Stimulated activated CD8-positive, alpha-beta memory T cell treated with anti-CD3 and anti-CD28 coated beads, Interleukin-12 subunit alpha, Interleukin-12 subunit beta, amount 100 ng/mL, for 4 hours (primary cell): ENCODE results near the gene DGKI.
"Not testable (repeated sequence)": the region's sequence is repeated elsewhere in the genome, so short reads cannot be mapped to it uniquely, and the experiment has no call there.

Source experiments
- DNase-seq: peaks from one replicate; pipeline ENCODE4 v3.0.0-alpha.2; 2020; ENCODE audit warnings: low read depth

Gene DGKI

DNA sequence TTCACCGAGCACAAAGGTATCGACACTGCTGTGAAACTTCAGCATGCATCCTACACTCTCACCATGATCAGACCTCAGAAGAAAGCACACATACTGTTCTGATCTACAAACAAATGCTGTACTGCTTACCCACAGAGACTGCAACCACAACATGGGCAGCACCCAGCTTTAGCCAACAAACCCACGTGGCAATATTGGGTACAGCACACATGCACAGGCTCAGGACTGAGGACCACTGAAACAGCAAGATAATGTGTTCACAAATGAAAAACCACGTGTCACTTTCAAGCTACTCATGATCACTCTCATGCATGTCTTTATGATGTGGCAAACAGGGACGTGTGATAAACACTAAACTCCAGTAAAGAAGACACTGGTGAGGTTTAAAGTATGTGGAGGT, 383.9 kb downstream of the DGKI start:
- DNase-seq = no peak

DNA sequence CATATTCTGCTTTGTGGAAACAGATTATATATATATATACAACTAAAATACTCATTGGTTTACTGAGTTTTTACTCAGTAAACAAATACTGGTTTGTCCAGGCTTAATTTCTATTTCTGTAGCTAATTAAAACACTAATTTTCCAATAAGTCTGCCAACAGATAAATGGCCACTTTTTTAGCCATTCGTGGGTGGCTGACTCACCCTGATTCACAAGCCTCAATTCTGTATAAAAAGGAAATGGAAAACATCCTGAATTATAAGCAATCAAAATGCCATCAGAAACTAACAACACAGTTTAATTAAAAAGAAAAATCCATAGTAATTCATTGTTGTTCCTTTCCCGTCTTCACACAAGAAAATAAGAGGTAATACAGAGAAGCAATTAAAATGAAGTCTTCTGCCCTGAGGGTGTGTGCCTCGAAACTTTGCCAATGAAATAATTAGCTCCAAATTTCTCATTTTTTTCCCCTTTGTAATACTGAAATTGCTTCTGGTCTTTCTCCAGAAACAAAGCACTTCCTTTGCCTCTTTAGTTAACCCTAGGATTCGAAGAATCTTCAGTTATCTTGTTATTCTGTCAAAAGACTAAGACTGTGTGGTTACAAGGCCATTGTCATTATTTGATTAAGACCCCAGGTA, 384.6 kb downstream of the DGKI start:
- no peak for DNase-seq

DNA sequence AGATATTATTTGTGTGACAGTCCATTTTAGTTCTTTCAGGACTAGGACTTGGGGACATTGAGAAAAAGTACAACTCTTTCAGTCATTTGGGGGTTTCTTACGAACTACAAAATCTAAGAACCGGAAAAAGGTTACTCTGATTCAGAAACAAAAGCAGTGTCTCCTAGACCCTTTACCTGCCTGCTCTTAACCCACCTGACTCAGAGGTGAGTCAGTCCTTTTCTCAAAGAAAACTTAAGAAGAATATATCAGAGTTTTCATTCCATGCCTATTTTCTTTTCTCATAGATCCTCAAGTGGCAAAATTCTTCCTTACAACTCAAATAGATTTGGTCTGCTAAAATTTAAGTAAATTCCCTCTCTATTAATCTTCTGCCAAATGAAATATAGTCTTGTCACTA, 388.4 kb downstream of the DGKI start:
- DNase-seq = no peak

DNA sequence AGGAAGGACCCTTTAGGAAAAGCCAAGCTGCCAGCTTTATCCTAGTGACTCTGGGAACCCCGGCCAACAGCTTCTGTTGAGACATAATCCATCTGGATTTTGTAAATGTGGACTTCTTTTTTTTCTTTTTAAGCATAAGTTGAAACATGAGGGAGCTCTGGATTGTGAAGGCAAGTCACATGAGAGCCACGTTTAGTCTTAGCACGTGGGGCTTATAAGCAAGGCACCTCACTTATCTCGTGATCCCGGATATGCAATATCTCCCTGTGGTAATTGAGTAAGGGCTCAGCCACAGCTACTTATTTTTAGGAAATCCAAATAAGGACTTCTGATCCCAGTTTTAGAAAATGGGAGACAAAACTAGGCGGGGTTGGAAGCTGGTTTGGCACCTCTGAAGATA, 392.0 kb downstream of the DGKI start:
- no peak for DNase-seq

DNA sequence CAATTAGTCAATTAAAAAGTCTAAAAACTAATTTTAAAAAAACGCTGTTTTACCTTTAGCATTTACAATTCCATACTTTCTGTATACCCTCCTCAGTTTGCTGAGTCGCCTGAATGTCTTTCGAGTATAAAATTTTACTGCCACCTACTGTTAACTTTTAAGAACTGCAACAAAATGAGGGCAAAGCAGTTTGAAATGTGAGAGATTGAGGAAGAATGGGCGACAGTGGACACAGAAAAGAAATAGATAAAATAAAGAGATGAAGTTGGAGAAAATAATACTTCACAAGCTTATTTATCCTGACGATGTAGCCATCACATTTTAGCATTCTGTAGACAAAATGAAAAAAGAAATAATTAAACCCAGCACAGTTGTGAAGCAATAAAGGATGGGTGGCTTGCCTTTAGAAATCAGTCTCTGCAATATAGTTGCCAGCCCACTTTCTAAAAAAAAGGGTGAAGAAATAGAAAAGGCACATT, 392.5 kb downstream of the DGKI start:
- DNase-seq = no peak

DNA sequence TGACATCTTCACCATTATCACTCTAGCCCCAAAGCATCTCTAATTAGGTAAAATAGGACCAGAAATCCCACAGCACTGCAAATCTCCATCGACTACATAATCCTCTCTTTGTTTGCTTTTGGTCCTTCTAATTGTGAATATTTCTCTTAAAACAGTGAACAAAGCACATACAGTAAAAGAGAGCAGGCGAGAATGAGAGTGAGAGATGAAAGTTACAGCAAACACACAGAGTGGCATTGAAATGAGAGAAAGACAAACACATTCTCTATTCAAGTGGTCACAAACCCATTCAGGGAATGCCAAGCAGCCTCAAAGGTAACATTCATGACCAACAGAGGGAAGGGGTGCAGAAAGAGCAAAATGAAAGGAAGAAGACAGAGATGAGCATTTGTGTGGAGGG, 393.4 kb downstream of the DGKI start:
- no peak for DNase-seq

DNA sequence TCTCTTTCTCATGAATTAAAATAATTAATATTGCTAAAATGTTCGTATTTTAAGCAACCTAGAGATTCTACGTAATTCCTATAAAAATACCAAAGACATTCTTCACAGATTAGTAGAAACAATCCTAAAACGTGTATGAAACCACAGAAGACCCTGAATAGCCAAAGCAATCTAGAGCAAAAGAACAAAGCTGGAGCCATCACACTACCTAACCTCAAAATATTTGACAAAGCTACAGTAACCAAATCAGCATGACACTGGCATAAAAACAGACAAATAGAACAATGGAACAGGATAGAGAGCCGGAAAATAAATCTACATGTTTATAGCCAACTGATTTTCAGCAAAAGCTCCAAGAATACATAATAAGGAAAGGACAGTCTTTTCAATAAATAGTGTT, 397.8 kb downstream of the DGKI start:
- DNase-seq = no peak

DNA sequence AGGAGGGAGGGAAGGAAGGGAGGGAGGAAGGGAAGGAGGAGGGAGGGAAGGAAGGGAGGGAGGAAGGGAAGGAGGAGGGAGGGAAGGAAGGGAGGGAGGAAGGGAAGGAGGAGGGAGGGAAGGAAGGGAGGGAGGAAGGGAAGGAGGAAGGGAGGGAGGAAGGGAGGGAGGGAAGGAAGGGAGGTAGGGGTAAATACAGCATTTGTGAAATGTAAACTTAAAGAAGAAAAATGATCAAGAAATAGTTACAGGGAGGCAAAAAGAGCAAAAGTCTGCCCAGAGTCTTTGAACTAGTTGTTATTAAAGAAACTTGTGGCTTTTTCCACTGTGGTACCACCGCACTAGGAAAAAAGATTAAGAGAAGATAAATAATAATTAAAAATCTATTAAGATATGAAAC, 398.2 kb downstream of the DGKI start:
- DNase-seq = not testable (repeated sequence)

DNA sequence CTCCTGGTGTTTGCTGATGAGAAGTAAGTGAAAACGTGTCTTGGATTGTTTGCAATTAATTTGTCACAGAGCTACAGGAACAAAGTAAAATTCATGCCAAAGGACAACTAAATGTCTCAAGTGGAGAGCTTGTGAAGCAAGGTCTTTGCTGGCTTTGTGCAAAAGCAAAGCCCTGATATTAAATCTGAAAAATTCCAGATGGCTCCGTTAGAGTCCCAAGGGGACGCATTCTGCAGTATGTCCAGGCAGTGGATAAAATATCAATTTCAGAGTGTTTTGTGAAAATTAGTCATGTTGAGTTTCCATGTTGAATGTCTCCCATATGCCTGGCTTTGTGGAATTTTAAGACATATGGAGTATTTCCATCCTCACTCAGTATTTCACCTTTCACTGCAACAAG, 400.7 kb downstream of the DGKI start:
- no peak for DNase-seq

DNA sequence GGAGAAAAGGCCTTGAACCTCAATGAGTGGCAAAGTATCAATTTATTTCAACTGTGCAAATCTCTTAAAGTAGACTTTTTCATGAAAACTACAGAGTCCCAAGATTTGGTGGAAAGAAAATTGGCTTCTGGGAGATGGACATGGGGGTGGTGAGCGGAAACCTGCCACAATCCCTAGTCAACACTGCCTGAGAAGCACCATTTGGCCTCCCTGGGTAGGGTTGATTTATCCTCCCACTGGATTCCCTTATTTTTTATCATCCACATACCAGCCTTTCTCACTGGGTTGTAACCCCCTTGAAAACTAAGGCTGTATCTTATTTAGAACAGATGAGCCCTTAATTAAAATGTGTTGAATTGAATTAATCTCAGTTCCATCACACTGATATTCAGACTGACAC, 401.5 kb downstream of the DGKI start:
- no peak for DNase-seq

DNA sequence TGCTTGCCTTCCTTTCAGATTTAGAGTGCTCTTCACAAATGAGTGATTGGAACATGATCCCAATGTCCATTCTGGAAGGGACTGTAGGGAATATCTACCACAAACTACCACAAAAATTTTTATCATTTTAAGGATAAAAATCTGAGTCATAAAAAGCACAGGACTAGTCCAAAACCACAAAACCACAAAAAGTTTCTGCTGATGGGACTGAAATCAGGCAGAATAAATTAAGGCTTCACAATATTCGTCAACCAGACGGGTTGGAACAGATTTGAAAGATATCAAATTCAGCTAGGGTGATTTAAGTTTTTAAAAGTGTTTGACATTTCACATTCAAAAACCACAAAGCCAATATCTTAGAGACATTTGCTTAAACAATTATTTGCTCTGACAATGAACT, 403.2 kb downstream of the DGKI start:
- no peak for DNase-seq

DNA sequence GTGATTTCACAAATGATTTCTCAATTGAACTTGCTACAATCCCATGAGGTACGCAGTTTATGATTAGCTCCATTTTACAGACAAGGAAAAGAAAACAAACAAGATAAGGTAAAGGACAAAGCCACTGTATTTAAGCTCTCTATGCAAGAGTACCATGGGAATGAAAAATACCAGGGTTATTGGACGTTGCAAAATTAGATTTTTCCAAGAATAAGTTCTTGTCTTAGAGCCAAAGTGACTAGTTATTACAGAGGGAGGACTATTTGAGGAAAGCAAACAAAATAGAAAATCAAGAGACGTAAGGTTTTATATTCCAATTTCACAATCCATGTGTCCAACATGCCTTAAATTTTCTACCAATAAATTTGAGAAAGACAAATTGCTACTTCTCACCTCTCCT, 405.3 kb downstream of the DGKI start:
- no peak for DNase-seq

DNA sequence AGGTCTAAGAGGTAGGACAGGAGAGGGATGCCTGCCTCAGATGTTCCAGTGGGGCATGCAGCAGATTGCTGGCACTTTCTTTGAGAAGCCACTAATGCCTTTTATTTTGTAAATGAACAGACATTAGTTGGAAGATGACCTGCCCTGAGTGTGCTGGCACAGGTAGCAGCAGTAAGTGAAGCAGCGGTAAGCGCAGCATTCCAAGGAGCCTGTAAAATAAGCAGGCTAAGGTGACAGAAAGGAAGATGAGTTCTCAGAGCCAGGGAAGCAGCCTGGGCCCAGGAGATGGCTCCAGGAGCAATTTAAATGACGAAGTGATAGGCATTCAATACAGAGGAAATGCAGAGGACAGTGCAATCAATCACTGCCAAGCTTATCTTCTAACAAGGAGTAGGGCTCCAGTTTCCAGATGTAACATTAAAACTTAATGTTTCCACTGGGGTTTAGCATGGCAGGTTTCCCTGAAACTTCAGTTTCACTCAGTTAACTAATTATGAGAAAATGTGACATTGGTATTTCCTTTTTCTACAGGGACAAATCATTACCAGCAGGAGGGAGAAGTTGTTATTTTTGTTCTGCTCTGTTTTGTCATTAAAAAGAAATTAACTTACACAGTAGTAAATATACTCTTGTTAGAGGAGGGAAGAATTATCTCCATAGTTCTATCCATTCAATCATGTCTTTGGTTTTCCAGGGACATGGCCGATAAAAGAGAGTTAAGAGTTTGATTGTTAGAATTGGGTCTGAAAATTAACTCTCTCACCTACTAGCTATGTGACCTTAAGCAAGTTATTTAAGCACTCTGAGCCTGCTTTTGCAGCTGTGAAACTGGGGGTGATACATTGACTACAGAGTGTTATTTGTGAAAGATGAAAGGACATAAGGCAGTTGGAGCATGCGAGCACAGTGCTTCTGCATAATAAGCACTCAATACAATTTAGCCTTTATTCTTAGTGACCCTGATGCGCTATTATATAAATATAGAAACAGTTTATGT, 406.6 kb downstream of the DGKI start:
- no peak for DNase-seq

DNA sequence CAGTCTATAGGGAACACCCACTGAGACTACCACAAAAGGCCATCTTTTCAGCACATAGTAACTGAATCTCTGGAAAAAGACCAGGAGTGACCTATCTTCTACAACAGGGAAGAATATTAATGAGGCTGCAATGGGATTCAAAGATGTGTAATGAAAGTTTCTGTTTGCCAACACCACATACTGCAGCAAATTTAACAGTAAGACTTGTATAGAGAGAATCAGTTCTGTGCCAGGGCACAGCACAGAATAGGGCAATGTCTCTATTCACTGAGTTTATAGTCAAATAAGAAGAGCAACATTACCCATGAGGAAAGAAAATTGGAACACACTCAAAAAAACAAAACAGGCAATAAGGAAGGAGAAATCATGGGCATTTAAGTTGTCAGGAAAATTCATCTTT, 411.8 kb downstream of the DGKI start:
- no peak for DNase-seq

DNA sequence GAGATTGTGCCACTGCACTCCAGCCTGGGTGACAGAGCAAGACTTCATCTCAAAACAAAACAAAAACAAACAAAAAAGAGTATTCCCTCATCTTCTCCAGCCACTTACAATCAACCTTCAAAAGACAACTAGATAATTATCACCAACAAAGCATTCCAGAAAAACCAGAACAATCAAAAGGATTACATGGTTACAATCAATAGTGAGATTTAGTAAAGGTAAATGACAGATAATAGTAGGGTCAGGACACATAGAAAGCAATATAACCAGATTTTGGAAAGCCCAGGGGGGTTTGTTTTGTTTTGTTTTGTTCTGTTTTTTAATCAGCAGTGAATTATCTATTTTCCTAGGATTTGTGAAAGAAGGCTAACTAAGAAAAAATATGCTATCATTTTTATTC, 412.2 kb downstream of the DGKI start:
- no peak for DNase-seq

DNA sequence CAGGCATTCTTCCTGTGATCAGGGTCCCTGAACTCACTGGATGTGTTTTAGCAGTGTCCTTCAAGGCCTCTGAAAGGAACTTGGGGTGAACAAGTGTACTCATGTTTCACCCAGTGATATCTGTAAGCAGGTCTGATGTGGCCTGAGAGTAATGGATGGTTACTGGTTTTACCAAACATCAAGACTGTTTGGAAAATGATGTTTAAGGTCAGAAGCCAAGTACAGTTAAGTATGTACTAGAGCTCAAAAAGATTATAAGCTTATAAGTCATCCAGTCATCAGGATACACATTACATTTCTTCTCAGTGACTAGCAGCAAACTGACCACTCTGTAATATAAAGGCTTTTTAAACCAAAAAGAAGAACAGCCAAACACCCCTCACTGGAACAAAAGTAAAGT, 423.5 kb downstream of the DGKI start:
- DNase-seq = no peak

DNA sequence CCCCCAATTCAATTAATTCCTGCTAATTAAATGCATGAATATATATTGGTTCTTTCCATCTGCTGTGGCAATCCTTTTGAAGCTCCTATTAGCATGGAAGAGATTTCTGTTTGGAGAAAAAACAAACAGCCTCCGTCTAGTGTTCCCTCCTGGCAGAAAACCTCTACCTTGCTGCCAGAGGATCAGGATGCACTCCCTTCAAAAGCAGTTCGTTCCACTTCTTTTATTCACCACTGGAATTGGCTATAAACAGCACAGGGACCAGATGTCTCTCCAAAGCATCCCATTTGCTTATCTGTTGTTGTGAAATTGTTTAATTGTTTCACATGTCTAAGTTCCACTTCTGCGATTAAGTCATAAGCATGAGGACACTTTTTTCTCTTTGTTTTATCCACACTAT, 425.4 kb downstream of the DGKI start:
- DNase-seq = no peak

DNA sequence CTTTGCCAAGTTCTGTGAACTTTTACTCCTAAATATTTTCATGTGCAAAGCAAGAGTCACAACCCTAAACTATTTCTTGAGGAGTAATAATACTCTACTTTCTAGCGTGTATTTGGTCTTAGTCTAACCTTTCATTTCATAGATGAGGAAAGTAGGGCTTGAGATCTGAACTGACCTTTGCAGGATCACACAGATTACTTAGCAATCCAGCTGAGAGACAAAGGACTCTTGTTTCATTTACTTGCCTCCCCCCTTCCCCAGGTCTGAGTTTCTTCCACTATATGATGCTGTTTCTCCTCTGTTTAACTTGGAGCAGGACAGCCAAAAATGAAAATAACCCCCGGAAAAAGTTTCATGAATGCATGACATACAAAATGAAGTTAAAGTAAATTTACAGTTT, 427.9 kb downstream of the DGKI start:
- DNase-seq = no peak

DNA sequence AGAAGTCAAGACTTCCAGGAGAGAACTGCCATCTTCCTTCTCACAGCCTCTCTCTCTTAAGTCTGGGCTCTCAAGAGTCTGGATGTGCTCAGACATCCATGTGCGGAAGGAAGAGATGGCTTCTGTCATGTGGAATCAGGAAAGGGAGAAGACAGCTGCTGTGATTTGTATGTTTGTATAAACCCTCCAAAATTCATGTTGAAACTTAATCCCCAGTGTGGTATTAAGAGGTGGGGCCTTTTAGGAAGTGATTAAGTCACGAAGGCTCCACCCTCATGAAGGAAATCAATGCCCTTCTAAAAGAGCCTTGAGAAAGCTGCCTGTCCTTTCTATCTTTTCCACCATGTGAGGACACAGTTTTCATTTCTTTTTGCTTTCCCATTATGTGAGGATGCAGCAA, 429.3 kb downstream of the DGKI start:
- DNase-seq = no peak

DNA sequence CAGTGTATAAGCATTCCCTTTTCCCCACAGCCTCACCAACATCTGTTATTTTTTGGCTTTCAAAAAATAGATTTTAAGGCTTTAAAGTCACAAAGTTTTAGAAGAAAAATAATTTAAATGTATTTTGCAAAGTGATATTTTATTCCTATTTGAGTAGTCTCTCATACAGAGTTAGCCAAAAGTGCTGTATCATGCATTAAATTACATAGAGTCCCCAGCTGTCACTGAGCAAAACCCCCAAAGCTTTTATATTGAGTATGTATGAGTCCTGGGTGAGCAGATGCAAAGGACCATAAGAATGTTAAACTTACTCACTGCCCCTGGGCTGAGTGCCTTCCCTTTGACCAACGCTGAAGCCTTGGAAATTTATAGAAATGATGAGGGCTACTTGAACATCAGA, 432.9 kb downstream of the DGKI start:
- DNase-seq = no peak

DNA sequence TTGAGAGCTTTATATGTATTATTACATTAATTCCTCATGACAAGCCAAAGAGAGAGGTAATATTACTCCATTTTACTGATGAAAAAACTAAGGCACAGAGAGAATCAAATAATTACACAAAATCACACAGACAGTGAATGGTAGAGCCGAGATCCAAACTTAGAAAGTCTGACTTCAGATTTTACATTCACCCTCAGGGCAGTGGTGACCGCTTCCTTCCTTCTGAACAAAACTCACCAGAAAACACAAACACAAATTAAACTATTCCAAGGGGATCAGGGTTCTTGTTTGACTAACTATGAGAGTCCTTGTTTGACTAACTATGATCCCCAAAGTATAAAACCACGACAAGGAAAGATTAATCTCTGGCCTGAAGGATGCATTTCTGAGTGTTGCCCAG, 435.3 kb downstream of the DGKI start:
- DNase-seq = no peak

DNA sequence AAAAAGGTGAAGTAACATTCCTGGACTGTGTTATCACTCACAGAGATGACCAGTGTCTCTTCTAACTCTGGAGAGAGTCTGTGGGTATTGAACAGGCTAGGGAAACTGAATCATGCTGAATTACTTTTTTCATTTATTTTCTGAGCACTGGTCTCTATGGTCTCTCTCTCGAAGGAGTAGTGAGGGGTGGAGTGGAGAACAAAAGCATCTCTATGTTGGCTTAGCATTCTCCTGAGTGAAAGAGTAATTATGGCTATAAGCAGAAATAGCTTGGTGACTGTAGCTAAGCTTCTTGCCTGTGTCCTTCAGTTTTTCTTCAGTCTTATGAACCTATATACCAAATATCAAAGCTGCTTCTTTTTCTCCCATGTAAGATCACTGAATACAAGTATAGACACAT, 438.6 kb downstream of the DGKI start:
- no peak for DNase-seq

DNA sequence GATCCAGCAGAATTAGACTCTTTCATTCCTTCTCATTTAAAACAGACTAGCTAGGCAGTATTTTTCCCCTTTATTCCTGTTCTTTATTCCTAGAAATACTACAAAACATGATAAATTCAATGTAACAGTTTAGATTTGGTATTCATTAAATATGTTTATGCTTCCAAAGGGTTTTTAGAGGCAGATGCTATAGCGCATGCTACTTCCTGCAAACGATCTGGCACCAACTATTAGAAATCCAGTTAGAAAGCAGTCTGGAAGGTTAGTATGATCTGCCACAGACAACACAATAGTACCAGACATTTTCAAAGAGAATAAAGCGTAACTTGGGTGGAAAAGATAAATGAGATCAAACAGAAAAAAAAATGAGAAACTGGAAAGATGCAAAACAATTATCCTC, 439.7 kb downstream of the DGKI start:
- no peak for DNase-seq
